EH (cell line): Measurements from ENCODE around the gene RAB4B.
"Not testable (repeated sequence)": the region's sequence is repeated elsewhere in the genome, so short reads cannot be mapped to it uniquely, and the experiment has no call there.

Source experiments
- DNase-seq: peaks from one replicate; pipeline ENCODE4 v3.0.0-alpha.2; 2015; ENCODE audit warnings: low read depth

RAB4B gene

GRCh38 chr19:40803857-40804782 is 26.1 kb downstream of the RAB4B start:
- no peak for DNase-seq

- no peak for DNase-seq
These were observed 26.8 kb downstream of the RAB4B start for GRCh38 chr19:40804783-40805242.

- DNase-seq = no peak
These were observed 27.3 kb downstream of the RAB4B start for GRCh38 chr19:40805258-40805868.

DNA sequence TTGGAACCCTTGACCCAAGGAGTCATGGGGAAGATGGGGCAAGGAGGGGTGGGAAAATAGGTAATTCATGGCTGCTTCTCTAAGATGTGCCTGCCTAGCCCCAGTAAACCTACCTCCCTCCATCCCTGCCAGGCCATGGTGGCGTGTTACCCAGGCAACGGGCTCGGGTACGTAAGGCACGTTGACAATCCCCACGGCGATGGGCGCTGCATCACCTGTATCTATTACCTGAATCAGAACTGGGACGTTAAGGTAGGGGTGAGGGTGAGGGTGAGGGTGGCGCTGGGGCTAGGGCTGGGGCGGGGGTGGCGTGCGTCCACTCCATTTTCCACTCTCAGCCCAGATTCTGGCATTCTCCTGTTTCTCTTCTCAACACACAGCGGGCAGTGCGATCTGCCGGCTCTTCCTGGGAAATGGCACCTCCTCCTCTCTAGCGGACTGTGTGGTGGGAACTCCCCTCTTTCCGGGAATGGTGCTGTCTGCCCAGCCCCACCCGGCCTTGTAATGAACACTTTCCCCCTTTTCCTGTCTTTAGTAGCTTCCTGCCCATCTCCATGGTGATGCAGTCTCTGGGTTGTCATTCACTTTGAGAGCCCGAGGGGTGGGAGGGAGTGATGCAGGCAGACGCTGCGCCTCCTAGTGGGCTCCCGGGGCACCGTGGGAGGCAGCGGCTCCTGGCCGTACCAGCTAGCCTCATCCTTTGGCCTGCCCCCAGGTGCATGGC is 28.5 kb downstream of the RAB4B start:
- peak; percentile 99 for DNase-seq

DNA sequence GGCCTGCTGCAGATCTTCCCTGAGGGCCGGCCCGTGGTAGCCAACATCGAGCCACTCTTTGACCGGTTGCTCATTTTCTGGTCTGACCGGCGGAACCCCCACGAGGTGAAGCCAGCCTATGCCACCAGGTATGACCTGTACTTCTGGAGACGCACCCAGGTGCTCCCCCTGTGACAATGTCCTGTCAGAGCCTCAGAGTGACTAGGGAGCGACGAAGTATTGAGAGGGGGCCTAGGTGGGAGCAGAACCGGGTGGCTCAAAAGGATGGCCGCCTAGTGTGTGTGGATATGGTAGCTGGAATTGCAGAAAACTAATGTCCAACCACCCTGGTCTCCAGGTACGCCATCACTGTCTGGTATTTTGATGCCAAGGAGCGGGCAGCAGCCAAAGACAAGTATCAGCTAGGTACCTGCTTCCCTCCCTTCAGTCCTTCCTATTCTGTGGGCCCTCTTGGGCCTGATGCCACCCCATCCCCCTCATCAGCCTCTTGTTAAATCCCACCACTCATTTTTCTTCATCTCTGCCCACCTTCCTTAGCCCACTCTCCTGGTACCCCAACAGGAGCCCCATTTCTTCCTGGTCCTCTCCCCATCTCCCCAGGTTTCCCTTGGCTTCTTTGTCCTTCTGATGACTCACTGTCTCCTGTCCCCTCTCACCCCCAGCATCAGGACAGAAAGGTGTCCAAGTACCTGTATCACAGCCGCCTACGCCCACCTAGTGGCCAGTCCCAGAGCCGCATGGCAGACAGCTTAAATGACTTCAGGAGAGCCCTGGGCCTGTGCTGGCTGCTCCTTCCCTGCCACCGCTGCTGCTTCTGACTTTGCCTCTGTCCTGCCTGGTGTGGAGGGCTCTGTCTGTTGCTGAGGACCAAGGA is 29.3 kb downstream of the RAB4B start:
- DNase-seq = no peak

DNA sequence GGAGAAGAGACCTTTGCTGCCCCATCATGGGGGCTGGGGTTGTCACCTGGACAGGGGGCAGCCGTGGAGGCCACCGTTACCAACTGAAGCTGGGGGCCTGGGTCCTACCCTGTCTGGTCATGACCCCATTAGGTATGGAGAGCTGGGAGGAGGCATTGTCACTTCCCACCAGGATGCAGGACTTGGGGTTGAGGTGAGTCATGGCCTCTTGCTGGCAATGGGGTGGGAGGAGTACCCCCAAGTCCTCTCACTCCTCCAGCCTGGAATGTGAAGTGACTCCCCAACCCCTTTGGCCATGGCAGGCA is 29.9 kb downstream of the RAB4B start:
- no peak for DNase-seq

DNA sequence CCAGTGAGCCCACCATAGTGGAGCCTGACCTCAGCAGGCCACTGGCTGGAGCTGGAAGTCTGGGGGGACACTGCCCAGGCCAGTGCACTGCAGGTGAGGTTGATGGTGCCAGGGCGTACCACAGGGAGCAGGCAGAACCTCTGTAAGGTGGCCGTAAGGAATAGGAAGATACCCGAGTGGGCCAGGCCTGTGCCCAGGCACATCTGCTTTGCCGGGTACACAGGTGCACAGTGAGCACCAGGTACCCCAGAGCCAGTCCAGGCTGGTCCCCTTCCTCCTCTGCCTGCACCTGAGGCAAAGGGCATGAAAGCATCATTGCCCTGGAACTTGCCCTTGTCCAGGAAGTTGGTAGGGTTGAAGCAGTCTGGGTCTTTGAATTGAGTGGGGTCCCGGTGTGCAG is 30.4 kb downstream of the RAB4B start:
- no peak for DNase-seq

GRCh38 chr19:40809358-40810086 is 31.5 kb downstream of the RAB4B start:
- DNase-seq = no peak

DNA sequence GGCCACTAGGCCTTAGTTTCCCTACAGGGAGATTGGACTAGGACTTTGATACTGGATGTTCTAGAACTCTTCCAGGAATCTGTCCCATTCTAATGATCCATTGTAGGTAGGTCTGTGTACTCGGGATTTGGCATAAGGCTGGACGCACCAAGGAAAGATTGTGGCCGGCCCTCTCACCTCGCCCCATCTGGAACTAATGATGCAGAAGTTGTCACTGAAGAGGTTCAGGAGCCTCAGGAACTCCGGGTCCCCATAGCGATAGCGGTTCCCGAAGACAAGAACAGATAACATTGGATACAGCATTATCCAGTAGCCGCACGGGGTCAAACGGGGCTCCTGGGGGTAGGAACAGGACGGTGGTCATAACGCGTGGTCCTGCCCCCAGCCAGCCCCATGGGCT is 32.1 kb downstream of the RAB4B start:
- DNase-seq = no peak

- peak; percentile 90 for DNase-seq
These were observed 32.8 kb downstream of the RAB4B start for GRCh38 chr19:40810649-40811408.

GRCh38 chr19:40811478-40812341 is 33.7 kb downstream of the RAB4B start:
- no peak for DNase-seq

GRCh38 chr19:40812571-40812970 is 34.5 kb downstream of the RAB4B start:
- DNase-seq = not testable (repeated sequence)

- DNase-seq = no peak
These were observed 35.1 kb downstream of the RAB4B start for GRCh38 chr19:40813182-40813581.

- no peak for DNase-seq
These were observed 37.2 kb downstream of the RAB4B start for GRCh38 chr19:40815223-40815622.

GRCh38 chr19:40818480-40819399 is 40.7 kb downstream of the RAB4B start:
- peak; percentile 50 for DNase-seq

DNA sequence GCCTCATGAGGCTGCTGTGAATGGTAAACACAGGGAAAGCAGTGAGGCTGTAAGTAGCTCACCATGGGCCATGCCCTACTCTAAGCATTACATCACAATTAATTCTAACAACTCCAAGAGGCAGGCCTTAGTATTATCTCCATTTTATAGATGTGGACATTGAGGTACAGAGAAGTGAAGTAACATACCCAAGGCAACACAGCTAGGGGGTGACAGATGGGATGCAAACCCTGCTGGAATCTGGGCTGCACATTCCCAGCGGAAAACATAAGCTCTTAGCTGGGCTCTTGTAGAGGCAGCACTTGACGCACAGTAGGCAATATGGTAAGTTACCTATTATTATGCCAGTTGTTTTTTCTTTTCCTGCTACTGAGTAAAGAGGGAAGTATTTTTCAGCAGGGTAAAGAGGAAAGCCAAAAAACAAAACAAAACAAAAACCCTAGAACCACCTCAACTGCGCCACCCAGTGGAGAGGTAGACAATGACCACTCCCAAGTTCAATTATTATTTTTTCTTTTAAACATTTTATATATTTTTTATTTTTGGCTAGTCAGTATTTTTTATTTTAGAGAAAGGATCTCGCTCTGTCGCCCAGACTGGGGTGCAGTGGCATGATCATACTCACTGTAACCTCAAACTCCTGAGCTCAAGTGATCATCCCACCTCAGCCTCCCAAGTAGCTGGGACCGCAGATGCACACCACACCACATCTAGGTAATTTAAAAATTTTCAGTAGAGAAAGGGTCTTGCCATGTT is 41.6 kb downstream of the RAB4B start:
- peak; percentile 50 for DNase-seq

- DNase-seq = no peak
These were observed 44.1 kb downstream of the RAB4B start for GRCh38 chr19:40822161-40822560.
